ENCODE measurements around the gene KCND2.
"Not testable (repeated sequence)": the region's sequence is repeated elsewhere in the genome, so short reads cannot be mapped to it uniquely, and the experiment has no call there.

KCND2 gene

DNA sequence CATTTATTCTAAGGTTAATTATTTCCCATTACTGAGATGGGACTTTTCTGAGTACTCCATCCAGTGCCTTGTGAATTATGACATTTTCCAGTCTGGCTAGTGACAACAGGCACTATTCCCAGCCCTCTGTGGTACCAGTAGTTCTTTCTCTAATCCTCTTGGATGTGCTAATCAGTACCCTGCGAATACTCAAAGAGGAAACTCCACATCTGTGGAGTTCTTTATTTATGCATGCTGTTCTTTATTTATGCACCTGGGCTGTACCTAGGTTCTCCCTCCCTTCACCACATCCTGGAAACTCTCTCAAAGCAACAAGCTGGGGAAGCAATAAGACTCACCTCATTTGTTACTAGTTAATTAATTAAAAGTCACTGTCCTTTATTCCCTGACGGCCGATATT is 501.5 kb downstream of the KCND2 start:
- DNase-seq, result no peak

DNA sequence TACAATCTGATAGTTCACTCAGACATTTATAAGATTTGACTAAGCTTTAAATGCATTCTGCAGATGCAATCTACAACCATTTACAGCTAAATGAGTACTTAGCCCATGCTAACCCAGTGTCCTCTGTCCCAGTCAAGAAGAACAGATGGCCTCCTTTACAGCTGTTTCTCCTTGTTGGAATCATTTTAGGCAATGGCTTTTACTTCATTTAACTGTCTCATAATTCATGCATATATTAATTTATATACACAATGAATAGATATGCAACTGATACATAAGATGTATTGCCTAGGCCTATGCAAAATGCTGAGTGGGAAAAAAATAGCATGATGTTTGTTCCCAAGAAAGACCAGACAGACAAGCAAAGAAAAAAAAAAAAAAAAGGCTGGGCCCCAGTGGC is 502.8 kb downstream of the KCND2 start:
- no peak for DNase-seq

DNA sequence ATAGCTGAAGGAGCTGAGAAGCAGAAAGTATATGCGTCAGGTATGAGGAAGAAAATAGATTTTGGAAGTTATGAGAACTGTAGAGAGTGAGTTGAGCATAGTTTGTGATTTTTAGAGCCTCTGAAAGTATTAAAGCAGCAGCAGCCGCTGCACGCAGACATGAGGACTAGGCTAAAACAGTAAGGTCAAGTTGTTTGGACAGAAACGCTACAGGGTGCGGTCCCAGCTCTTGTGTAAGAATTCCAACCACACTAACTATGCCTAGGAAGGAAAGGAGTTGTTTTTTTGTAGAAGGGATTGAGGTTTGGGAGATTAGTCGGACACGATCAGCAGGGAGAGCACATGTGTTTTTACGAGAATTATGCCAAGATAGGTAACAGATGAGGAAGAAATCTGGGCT is 506.1 kb downstream of the KCND2 start:
- DNase-seq, result not testable (repeated sequence)

DNA sequence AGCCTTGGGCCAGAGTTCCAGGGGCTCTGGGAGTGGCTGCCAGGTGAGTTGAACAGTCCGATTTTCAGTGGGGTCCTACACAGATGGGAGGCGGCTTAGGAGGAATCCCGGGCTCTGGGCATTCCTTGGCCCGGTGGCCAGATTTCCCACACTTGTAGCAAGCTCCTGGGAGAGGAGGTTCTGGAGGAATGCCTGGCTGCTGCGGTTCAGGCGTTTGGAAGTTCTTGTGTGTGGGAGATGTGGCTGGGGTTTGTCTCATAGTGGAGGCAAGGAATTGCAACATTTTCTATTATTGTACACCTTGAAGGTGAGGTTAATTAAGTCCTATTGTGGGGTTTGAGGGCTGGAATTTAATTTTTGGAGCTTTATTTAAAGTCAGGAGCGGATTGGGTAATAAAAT is 507.5 kb downstream of the KCND2 start:
- not testable (repeated sequence) for DNase-seq

DNA sequence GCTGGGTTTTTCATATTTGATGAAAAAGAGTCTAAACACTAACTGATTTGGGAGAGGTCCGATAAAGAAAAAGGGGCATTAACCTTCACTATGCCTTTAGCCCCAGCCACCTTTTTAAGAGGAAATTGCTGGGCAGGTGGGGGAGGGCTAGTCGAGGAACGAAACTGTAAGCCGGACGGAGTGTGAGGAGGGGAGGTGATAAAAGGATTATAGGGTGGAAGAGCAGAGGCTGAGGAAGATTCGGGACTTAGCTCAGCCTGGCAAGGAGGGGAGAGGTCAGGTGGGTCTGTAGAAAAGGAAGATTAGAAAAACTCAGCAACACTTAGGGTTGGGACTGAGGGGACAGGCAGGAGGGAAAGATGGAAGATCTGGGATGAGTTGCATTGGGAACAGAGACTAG is 508.0 kb downstream of the KCND2 start:
- DNase-seq, result no peak

DNA sequence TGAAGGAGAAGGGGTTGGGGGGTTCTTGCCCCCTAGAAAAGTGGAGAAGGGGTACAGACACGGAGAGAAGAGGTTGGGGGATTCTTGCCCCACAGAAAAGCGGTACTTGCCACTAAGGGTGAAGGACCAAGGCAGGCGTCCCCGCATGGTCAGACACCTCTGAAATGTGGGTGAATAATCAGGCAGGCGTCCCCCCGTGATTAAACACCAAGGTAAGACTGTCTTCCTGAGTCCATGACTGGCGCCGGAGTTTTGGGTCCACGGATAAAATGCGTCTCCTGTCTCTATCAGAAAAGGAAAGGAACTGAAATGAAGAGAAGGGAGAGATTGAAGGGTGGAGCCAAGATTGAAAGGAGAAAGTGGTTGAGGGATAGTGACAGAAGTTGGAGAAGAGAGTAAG is 508.9 kb downstream of the KCND2 start:
- not testable (repeated sequence) for DNase-seq

DNA sequence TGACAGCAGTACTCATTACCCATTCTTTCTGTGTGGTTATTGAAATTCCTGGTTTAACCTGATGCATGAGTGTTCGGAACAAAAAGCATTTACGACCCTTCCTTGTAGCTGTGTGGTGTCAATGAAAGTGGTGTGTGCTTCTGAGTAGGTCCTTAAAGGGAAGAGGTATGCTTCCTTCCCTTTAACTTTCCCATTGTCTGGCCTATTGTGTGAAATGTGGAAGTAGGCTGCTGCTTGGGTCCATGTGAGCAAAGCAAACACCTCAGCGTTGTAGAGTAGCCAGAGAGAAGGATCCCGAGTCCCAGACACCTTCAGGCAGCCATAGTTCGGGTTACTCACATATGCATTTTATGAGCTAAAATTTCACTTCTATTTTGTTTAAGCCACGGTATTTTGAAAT is 510.3 kb downstream of the KCND2 start:
- no peak for DNase-seq

DNA sequence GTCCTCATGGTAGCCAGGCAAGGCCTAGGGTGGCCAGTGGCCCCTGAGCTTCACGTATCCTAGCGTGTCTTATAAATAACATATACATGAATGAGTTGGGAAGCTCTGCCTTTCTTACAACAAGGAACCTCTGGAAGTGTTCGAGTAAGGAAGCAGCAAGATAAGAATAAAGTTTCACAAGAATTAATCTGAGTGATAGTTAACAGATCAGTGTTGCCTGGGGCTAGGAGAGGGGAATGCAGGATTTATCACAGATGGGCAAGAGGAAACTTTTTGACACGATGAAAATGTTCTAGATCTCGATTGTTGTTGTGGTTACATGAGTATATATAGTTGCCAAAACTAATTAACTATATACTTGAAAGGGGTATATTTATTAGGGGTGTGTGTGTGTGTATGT is 510.7 kb downstream of the KCND2 start:
- no peak for DNase-seq

DNA sequence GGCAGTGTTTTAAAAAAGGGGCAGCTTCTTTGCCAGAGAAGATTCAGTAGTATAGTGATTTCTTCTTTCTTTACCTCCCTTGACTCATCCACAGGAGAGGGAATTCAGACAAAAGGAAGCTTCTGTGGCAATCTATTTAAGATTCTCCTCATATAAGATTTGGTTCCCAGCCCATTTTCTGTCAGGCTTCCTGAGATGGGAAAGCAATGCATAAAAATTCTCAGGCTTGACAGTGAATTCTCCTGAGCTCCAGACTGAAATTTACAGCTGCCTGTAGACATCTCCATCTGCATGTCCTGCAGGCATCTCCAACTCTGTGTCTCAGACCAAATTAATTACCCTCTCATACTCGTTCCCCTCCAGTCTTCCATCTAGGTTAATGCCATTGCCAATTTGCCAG is 512.1 kb downstream of the KCND2 start:
- DNase-seq, result no peak

DNA sequence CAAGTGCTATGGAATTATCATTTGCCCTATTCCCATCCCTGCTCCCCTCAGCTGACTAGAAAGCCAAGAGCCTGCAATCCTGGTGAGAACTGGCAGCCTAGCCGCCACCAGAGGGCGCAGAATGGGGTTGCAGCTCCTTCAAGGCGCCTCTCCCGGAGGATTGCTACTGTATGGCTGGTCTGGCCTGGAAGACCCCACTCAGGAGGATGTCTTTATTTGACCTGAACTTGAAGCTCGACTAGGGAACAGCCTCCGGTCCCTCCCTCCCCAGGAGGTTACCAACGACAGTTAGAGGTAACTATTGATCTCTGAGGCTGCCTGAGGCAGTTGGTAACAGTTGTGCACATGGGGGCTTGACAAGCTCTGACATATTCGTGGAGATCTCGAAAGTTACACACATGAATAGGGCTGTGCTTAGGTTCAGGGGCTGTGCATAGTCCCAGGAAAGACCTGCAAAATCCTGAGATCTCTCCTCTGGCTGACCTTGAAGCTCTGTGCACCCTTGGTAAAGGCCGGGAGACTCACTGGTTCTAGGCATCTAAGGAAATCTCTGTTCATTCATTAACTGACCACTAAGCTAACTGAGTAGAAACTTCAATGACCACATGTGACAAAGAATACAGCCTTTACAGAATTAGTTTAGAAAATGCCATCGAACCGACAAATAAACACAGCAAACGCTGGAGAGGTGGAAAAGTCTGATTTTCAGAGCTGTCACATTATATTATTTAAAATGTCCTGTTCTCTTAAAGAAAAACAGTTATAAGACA is 519.3 kb downstream of the KCND2 start:
- DNase-seq, result no peak

DNA sequence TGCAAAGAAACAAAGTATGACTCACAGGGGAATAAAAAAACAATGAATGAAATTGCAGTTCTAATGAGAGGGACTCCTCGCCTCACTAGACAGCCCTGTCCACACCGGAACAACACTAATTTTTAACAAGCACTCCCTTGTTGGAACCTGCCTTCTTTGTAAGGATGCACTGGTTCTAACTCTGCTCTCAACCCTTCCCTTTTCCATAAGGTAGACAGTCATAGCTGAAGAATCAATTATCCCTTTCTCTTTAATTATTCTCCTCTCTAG is 519.8 kb downstream of the KCND2 start:
- DNase-seq, result no peak

DNA sequence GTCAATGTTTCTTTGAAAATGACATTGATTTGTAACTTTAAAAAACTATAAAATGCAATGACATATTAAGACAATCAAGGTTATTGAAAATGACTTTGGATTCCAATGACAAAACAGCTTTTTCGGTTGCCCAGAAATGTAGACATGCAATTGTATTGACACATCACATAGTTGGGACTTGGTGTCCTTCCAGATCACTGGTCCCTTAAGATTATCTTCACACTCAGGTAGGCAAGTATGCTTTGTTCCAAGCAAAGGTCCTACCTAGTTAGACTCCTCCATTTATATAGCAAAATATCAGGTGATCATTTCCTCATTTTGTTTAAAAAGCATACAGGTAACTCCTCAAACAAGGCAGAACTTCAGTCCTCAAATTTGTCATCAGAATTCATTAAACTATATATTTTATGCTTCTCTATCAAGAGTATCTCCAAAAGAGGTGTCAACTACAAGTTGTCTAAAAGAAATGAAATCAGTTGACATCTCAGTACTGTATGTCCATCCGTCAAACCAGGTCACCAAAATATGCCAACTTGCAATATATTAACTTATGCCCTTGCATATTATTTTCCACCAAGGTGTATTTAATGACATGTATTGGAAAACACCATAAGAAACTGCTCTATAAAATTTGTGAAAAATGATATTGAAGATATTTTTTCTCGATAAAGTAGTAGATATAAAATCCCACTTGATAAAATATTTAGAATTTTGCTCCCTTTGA is 520.4 kb downstream of the KCND2 start:
- no peak for DNase-seq

DNA sequence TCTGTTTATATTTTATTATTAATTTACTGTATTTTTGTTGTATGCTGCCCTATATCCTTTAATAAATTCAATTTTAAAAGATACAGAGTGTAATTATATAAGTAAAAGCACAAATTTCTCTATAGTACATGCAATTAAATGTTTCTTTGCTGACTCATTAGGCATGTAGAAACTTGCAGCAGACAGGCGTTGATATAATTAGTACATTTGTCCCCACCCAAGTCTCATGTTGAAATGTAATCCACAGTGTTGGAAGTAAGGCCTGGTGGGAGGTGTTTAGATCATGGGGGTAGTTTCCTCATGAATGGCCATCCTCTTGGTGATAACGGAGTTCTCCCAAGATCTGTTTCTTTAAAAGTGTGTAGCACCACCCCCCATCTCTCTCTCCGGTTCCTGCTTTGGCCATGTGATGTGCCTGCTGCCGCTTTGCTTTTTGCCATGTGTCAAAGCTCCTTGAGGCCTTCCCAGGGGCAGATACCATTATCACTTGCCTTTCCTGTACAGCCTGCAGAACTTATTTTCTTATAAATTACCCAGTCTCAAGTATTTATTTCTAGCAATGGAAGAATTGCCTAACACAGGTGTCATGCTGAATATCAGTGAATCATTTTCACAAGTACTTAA is 521.2 kb downstream of the KCND2 start:
- no peak for DNase-seq

DNA sequence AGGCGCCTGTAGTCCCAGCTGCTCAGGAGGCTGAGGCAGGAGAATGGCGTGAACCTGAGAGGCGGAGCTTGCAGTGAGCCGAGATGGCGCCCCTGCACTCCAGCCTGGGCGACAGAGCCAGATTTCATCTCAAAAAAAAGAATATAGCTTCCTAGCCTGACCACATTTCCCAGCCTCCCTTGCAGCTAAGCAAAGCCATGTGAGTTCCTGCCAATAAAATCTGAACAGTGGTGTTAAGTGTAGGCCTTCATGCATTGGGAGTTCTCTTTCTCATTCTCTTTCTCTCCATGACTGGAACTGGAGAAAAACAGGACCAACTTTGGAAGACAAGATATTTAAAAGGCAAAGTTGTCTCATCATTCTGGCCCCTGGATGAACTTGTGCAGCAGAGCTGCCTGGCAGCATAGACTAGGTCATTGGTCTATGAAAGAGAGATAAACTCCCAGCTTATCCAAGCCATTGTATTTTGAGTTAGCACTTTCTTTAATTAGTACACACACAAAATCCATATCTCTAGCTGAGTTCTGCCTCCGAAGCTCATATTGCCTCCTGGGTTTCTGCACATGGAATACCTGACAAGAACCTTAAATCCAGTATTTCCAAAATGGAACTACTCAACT is 524.2 kb downstream of the KCND2 start:
- no peak for DNase-seq

DNA sequence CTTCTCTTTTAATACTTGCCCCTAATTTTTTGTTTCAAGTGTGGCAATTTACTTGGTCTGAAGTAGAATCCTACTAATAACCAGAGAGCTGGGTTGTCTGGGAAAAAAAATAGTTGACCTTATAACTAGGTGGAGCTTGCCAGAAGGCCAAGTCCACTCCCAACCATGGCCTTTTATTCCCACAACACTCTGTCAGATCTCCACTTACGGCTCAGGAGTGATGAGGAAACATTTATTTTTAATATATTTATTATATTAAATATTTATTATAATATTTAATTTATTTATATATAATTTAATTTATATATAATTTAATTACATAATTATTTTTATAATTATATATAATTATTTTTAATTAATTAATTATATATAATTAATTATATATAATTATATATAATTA is 526.2 kb downstream of the KCND2 start:
- DNase-seq, result no peak
